K562 (cell line): ENCODE data around the gene ADGRE3.

Experiments
- BHLHE40 ChIP-seq: IDR thresholded peaks from 2 replicates; pipeline ENCODE4 v1.6.1; 2011; ENCODE audit warnings: low read length, improper control_type of control experiment
- CTCF ChIP-seq, 3 experiments: IDR thresholded peaks in 2 of 3; conservative IDR thresholded peaks in 1 of 3; 2 replicates each; pipeline ENCODE4 v1.5.1; 2011 to 2012; ENCODE audit warnings: low read length in 3 of 3, mild to moderate bottlenecking in 3 of 3, control low read depth in 2 of 3, improper control_type of control experiment in 1 of 3, inconsistent platforms in 1 of 3, low read depth in 1 of 3, mixed read lengths in 1 of 3, moderate library complexity in 1 of 3; ENCODE audit not compliant: insufficient read depth in 2 of 3
- E4F1 ChIP-seq: fragments of 250-450 bp; sonication (Bioruptor Pico); IDR thresholded peaks from 2 replicates; pipeline ENCODE4 v1.5.0; 2021; ENCODE audit warnings: mild to moderate bottlenecking, borderline replicate concordance
- EGR1 ChIP-seq: fragments of 450-650 bp; conservative IDR thresholded peaks from 2 replicates; pipeline ENCODE4 v1.6.1; 2017; ENCODE audit warnings: mild to moderate bottlenecking
- ETV5 ChIP-seq: sonication (generic); formaldehyde crosslinking; IDR thresholded peaks from 2 replicates; pipeline ENCODE4 v1.4.0; 2020; ENCODE audit warnings: low read depth, mild to moderate bottlenecking, missing genetic modification reagents
- FOXM1 ChIP-seq, 2 experiments: fragments of 450-650 bp in 1 of 2; sonication (generic) in 1 of 2; formaldehyde crosslinking in 1 of 2; IDR thresholded peaks; 2 replicates each; pipeline versions ENCODE4 v1.6.1 to v1.9.0; 2017 to 2022; ENCODE audit warnings: low read depth in 2 of 2, mild to moderate bottlenecking in 2 of 2, missing genetic modification reagents in 1 of 2, moderate library complexity in 1 of 2
- IRF2 ChIP-seq: sonication (generic); formaldehyde crosslinking; IDR thresholded peaks from 2 replicates; pipeline ENCODE4 v1.8.1; 2022; ENCODE audit warnings: mild to moderate bottlenecking, missing genetic modification reagents
- MEF2D ChIP-seq: conservative IDR thresholded peaks from 2 replicates; pipeline ENCODE4 v1.6.1; 2016; ENCODE audit warnings: low read depth, missing genetic modification characterization, missing compliant biosample characterization
- NKRF ChIP-seq: fragments of 450-650 bp; IDR thresholded peaks from 2 replicates; pipeline ENCODE4 v1.6.1; 2016; ENCODE audit warnings: borderline replicate concordance
- NR3C1 ChIP-seq: sonication (generic); formaldehyde crosslinking; IDR thresholded peaks from 2 replicates; pipeline ENCODE4 v1.8.1; 2022; ENCODE audit warnings: missing genetic modification reagents
- POLR2A ChIP-seq: fragments of 450-650 bp; conservative IDR thresholded peaks from 2 replicates; pipeline ENCODE4 v1.6.1; 2016
- POLR2AphosphoS5 ChIP-seq: IDR thresholded peaks from 2 replicates; pipeline ENCODE4 v1.6.1; 2011; ENCODE audit warnings: mild to moderate bottlenecking, low read depth, low read length, moderate library complexity; ENCODE audit not compliant: control insufficient read depth, insufficient read depth
- YY1 ChIP-seq, 3 experiments: IDR thresholded peaks; 2 replicates each; pipeline ENCODE4 v1.6.1; 2011; ENCODE audit warnings: low read length in 2 of 3, mild to moderate bottlenecking in 2 of 3, moderate library complexity in 2 of 3, borderline replicate concordance in 1 of 3, control low read depth in 1 of 3, low read depth in 1 of 3; ENCODE audit not compliant: insufficient read depth in 3 of 3, insufficient replicate concordance in 2 of 3, control insufficient read depth in 1 of 3, insufficient read length in 1 of 3; ENCODE audit errors: extremely low read depth in 1 of 3

GRCh38 chr19:14577264-14577663, 97.4 kb downstream of the ADGRE3 start:
- no peak for TF ChIP-seq YY1 (IDR thresholded peaks at IDR 0.05; ENCODE audit: borderline replicate concordance in 1 of 3, control insufficient read depth in 1 of 3, extremely low read depth in 1 of 3, insufficient read depth in 3 of 3, insufficient read length in 1 of 3, insufficient replicate concordance in 2 of 3, low read depth in 1 of 3, low read length in 2 of 3)
- no peak for TF ChIP-seq BHLHE40
- TF ChIP-seq NKRF, result no peak
- TF ChIP-seq MEF2D (tag), result no peak
- TF ChIP-seq IRF2 (CRISPR knock-in tag), result no peak
- TF ChIP-seq ETV5, result no peak
- no peak for TF ChIP-seq EGR1
- no peak for TF ChIP-seq POLR2A
- no peak for TF ChIP-seq FOXM1 (IDR thresholded peaks at IDR 0.05; ENCODE audit: low read depth)
- no peak for TF ChIP-seq FOXM1 (CRISPR knock-in tag; IDR thresholded peaks at IDR 0.05; ENCODE audit: low read depth)
- no peak for TF ChIP-seq CTCF (IDR thresholded peaks at IDR 0.05 in 2 of 3, conservative IDR thresholded peaks at IDR 0.05 in 1 of 3; ENCODE audit: insufficient read depth in 2 of 3, low read depth in 1 of 3, low read length in 3 of 3)
- no peak for TF ChIP-seq E4F1 (CRISPR knock-in tag)
- no peak for TF ChIP-seq POLR2AphosphoS5
- TF ChIP-seq NR3C1 (CRISPR knock-in tag), result no peak
